Cerebellar nuclear complex (tissue), 1 donor: ENCODE results near the gene CCNY.
A peak's percentile ranks its signal among the peaks of the same experiment; 100 is the strongest.
"Not testable (repeated sequence)": the region's sequence is repeated elsewhere in the genome, so short reads cannot be mapped to it uniquely, and the experiment has no call there.

Experiments used
- DNase-seq, 2 experiments: peaks; one replicate each; lab custom pipeline; 2025; lab: John Stamatoyannopoulos, UW

CCNY gene

DNA sequence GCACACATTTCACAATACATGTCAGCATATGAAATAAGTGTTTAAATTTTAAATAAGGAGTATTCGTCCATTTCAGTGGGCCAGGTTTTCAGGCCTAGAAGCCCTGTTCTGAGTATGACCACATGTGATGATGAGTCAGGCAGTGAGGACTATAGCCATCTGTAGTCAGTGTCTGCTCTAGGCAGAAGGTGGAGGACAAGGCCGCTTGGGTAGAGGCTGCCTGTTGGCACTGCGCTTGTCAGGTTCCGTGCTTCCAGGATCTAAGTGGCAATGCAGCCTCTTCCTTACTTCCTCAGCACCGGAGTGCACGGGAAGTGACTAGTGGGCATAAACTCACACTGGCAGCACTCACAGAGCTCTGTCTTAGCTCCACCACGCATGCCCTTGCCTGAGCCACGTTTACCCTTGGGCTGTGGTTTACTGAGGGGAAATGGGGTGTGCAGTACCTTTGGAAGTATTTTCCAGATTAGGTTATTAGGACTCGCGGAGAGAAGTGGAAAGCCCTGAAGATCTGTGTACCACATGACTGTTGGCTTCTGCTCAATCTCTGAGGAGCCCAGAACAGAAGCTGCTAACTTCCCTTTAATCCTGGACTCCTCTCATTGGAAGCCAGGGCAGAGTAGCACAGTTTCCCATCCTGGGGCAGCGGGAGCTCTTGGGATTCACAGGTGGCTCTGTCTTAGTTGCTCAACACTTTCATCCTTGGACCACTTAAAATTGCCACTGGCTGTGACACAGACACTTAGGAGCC is 181.3 kb downstream of the CCNY start:
- peak in 1 of 2 experiments; percentile 4 for DNase-seq

- not testable (repeated sequence) for DNase-seq
Measured at GRCh38 chr10:35518187-35518586, 181.9 kb downstream of the CCNY start.

DNA sequence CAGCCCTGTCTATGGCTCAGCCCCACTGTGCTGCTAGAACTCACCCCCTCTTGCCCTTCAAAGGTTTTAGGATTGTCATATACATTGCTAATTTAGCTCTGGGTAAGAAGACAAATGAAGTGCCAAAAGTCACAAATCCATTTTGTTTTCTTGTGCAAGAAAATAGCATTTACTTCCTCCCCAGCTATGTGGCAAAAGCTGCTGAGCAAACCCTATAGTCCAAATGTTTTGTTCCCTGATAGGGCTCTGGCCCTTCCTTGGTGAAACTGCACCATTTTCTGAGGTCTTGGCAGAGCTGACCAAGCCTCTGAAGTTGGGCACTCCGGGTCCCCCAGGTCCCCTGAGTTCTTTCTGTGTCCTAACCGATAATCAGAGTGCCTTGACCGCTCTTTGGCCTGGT is 184.7 kb downstream of the CCNY start:
- no peak for DNase-seq

GRCh38 chr10:35523670-35524225 is 187.4 kb downstream of the CCNY start:
- DNase-seq = no peak

GRCh38 chr10:35526746-35527145 is 190.4 kb downstream of the CCNY start:
- no peak for DNase-seq

DNA sequence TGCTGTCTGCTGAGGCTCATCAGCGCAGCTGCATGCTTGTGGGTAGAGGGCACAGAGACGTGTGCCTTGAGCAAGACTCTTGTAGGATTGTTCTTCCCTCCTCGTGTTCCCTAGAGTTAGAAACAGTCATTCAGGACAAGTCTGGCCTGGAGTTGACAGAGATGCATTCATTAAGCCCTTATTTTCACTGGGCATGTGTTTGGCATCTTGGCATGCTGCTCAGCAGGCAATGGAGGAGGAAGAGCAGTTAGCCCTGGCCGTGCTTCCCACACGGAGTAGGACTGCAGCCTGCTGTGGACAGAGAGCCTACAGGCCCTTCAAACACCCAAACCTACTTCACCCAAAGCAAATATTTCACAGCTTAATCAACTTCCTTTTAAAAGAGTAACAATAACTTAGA is 195.8 kb downstream of the CCNY start:
- no peak for DNase-seq

GRCh38 chr10:35533565-35533964 is 197.3 kb downstream of the CCNY start:
- DNase-seq = no peak

GRCh38 chr10:35535136-35535535 is 198.8 kb downstream of the CCNY start:
- no peak for DNase-seq

GRCh38 chr10:35536789-35537188 is 200.5 kb downstream of the CCNY start:
- no peak for DNase-seq

DNA sequence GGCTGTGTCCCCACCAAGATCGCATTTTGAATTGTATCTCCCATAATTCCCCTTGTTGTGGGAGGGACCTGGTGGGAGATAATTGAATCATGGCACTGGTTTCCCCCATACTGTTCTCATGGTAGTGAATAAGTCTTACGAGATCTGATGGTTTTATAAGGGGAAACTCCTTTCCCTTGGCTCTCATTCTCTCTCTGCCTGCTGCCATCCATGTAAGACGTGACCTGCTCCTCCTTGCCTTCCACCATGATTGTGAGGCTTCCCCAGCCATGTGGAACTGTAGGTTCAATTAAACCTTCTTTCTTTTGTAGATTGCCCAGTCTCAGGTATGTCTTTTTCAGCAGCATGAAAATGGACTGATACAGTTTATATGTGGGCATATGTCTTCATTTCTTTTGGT is 201.6 kb downstream of the CCNY start:
- DNase-seq = not testable (repeated sequence)

DNA sequence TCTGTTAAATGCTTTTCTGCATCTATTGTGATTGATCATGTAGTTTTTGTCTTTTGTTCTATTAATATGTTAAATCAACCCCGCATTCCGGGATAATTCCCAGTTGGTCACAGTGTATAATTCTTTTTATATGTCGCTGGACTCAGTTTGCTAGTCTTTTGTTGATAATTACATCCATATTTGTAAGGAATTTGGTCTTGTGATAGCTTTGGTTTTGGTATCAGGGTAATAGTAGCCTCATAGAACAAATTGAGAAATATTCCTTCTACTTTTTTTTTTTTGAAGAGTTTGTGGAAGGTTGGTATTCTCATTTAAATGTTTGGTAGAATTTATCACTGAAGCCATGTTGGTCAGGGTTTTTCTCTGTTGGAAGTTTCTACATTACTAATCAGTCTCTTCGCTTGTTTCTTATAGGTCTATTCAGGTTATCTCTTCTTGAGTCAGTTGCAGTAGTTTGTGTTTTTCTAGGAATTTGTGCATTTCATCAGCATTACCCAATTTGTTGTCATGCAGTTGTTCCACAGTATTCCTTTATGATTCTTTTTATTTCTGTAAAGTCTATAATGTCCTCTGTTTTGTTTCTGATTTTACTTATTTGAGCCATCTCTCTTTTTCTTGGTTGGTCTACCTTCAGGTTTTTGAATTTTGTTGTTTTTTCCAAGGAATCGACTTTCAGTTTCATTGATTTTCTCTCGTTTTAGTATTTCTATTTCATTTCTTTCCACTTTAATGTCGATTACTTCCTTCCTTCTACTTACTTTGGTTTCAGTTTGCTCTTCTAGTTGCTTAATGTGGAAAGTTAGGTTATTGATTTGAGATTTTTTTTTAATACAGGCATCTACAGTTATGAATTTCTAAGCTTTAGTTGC is 204.2 kb downstream of the CCNY start:
- DNase-seq = no peak

GRCh38 chr10:35541720-35542119 is 205.4 kb downstream of the CCNY start:
- no peak for DNase-seq

GRCh38 chr10:35542303-35542702 is 206.0 kb downstream of the CCNY start:
- no peak for DNase-seq

DNA sequence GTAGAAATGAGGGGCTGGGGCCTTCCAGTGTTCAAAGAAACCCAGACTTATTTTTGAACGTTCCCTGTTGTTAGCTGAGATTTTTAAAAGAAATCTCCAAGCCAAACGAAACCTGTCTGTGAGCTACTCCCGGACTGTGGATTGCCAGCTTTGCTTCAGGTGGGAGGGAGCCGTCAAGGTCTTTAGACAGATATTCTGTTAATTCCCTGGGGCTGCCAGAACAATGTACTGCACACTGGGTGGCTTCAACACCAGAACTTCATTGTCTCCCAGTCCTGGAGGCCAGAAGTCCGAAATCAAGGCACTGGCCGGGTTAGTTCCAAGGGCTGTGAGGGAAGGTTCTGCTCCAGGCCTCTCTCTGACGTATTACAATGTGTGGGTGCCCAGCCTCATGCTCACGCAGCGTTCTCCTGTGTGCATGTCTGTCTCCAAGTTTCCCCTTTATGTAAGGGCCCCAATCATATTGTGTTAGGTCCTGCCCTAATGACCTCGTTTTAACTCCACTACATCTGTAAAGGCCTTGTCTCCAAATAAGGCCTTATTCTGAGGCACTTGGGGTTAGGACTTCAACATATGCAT is 208.9 kb downstream of the CCNY start:
- no peak for DNase-seq

DNA sequence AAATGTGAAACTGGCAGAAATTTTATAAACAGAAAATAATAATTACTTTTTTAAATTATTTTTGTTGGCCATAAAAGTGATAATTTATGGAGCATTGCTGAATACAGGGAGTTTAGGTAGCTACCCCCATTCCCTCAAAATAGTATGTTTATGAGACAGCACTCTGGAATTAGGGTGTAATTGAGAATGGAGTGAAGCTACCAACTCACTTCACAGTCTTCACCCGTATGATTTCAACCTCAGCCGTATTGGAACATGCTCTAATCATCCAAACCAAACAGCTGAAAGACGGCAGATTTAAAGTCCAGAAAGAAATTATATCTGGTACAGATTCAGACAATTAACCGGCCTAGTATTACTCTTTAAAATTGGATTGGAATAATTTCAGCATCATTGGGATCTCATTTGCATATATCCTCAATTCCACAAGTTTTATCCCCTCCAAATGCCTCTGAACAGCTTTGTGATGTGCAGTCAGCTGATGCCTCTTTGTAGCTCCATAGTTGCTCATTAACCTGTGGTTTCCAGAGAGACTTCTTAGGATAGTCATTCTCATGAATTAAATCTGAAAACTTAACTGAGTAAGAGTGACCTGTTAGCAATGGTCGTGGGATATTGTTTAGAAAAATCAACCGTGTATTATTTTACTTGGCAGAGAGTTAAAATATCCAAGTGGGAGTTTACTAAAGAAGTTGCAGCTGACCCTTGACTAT is 209.7 kb downstream of the CCNY start:
- DNase-seq = no peak

GRCh38 chr10:35546824-35547225 is 210.5 kb downstream of the CCNY start:
- DNase-seq = no peak

GRCh38 chr10:35552650-35553342 is 216.5 kb downstream of the CCNY start:
- no peak for DNase-seq

DNA sequence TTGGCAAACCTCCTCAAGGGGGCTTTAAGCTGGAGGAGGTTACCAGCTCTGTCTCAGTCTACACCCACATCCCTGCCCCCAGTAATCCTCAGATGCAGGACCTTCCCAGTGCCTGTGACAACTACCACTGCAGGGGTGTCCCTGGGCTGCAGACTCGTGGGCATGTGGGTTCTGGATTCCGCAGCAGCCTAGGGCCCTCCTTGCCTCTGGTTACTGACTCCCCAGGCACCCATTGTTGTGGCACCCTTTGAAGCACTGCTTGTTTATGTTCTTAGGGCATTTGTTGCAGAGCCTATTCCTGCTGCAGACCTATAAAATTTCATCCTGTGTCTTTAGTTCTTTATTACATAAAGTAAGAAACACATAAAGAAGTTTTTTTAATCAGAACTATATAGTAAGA is 217.7 kb downstream of the CCNY start:
- no peak for DNase-seq

DNA sequence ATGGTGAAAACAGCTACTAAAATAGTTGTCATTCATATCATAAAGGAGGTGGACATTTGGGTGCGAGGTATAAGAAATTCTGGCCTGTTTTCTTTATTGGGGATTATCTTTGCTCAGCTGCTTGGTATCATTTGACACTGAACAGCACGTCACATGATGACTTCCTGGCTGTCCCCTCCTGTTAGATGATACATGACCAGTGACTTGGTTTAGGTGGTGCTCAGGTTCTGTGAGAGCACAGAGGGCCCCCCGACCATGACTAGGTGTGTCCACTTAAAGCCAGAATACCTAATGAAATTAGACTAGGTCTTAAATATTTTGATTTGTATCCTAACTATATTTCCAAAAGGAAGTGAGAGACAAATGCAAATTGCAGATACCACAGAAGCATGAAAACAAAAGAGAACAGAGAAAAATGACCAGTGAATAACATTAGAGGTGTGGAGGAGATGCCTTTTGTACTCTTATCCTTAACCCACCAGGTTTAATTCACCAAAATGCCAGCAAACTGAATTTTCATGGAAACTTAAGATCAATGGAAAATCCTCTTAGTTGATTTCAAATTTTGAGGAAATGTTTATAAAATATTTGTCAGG is 218.2 kb downstream of the CCNY start:
- no peak for DNase-seq

DNA sequence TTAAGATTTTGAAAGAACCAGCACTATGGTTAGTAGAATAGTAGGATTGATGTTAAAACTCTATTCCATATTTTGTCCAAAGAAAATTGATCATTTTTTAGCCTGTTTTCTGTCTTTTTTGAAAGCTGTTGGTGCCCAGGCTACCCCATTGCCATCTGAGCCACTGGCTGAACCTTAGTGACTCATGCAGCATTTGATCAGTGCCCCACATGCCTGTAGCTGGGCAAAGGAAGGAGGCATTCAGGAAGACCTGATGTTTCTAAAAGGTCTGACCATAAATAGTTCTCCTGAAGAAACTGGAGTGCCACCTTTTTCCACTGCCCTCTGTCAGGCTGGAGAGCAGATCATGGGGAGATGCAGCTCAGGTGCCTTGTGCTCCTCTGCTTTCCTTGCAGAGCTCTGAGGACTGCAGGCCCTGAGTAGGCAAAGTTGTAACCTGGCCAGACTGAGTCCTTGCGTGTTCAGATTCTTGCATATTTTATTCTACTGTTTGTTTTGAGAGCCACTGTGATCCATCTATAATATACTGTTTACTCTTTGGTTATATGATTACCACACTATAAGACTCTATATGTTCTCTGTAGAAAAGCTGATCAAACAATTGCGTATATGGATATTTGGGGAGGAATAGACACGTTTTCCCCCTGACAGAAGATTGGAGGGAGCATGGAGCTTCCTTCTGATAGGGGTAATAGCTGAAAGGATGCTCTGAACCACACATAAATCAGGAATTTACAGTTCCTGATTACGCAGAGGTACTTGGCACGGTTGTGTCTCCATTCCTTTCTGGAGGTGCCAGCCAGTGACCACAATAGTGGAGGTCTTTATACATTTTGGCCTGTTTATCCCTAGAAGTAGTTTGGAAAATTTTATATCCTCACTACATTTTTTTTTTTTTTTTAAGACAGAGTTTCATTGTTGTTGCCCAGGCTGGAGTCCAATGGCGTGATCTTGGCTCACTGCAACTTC is 219.9 kb downstream of the CCNY start:
- DNase-seq = no peak
